Measurements from ENCODE around the gene LAMC2.

LAMC2 gene

DNA sequence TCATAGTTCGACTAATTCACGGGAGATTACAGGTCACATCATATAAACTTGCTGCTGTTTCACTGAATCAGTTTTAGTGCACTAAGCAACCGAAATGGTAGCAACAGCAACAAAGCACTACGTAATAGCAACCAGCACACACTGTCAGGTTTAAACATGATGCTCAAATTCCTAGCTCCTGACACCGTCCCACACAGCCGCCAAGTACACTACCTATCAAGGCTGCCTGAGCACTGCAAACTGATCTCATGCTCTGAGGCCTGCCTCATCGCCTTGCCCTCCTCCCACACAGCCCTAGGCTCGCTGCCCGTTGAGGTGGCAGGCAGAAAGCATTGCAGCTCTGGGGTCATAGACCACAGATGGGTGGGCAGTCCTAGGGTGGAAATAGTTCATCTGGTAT, 12.4 kb downstream of the LAMC2 start:
- TF ChIP-seq, protein P1, sequence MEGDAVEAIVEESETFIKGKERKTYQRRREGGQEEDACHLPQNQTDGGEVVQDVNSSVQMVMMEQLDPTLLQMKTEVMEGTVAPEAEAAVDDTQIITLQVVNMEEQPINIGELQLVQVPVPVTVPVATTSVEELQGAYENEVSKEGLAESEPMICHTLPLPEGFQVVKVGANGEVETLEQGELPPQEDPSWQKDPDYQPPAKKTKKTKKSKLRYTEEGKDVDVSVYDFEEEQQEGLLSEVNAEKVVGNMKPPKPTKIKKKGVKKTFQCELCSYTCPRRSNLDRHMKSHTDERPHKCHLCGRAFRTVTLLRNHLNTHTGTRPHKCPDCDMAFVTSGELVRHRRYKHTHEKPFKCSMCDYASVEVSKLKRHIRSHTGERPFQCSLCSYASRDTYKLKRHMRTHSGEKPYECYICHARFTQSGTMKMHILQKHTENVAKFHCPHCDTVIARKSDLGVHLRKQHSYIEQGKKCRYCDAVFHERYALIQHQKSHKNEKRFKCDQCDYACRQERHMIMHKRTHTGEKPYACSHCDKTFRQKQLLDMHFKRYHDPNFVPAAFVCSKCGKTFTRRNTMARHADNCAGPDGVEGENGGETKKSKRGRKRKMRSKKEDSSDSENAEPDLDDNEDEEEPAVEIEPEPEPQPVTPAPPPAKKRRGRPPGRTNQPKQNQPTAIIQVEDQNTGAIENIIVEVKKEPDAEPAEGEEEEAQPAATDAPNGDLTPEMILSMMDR (conservative IDR thresholded peaks at IDR 0.05; ENCODE audit: low read length), result no peak
- no peak for TF ChIP-seq EZH2phosphoT487 (IDR thresholded peaks at IDR 0.05; ENCODE audit: borderline replicate concordance)
- Histone ChIP-seq H3F3A (ENCODE audit: low read depth) (peaks cover 2% of the 10 kb centered on the region; the same call in 1 of the 2 replicates), H3K9me3 (ENCODE audit: insufficient read depth, low read depth, low read length) (no peaks in the 10 kb centered on the region), H3K9ac (ENCODE audit: low read depth, low read length, poor library complexity, severe bottlenecking) (no peak overlapping the region), H3K36me3 (ENCODE audit: insufficient read depth, low read length) (no peaks in the 10 kb centered on the region), H3K4me2 (ENCODE audit: low read depth, low read length, poor library complexity, severe bottlenecking) (no peak overlapping the region), H3K4me1 (ENCODE audit: insufficient read depth, low read length, poor library complexity, severe bottlenecking) (peaks cover 40% of the 10 kb centered on the region), H4K20me1 (ENCODE audit: insufficient read depth, low read length, poor library complexity, severe bottlenecking) (no peaks in the 10 kb centered on the region), H3K9me2 (replicated peaks; ENCODE audit: low read depth, low read length) (no peaks in the 10 kb centered on the region), H2AFZ (ENCODE audit: low read length) (no peak overlapping the region), H3K4me3 (ENCODE audit: low read length, poor library complexity, severe bottlenecking) (no peak overlapping the region), H3K79me2 (ENCODE audit: insufficient read depth, low read length) (no peaks in the 10 kb centered on the region), H3K27me3 (ENCODE audit: insufficient read depth, low read length, poor library complexity, severe bottlenecking) (no peaks in the 10 kb centered on the region)

GRCh38 chr1:183199304-183199703, 13.2 kb downstream of the LAMC2 start:
- H3K36me3 ChIP-seq (ENCODE audit: insufficient read depth, low read length), result no peaks in the 10 kb centered on the region
- no peaks in the 10 kb centered on the region for H3K27me3 ChIP-seq (ENCODE audit: insufficient read depth, low read length, poor library complexity, severe bottlenecking)
- H3K9me2 ChIP-seq (replicated peaks; ENCODE audit: low read depth, low read length), result no peaks in the 10 kb centered on the region

DNA sequence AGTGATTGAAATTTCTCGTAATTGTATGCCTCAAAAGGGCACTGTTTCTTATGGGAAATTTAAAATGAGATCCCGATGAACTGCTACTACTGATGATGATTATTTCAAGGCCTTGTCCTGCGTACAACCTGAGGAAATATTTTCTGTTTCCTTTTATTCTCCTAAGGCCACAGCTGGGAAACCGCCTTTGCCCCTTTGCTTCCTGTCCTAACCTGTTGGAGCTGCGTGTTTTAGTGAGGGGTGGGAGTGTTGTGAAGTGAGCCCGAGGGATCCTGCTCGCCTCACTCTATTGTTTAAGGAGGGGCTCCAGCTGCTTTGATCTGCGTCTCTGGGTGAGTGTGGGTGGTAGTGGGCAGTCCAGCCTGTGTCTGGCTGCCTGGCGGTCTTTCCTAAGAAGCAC, 14.4 kb downstream of the LAMC2 start:
- Histone ChIP-seq H3K9me2 (replicated peaks; ENCODE audit: low read depth, low read length) (no peaks in the 10 kb centered on the region), H2AFZ (ENCODE audit: low read length) (no peak overlapping the region), H3F3A (ENCODE audit: low read depth) (no peaks in the 10 kb centered on the region), H3K36me3 (ENCODE audit: insufficient read depth, low read length) (no peaks in the 10 kb centered on the region), H4K20me1 (ENCODE audit: insufficient read depth, low read length, poor library complexity, severe bottlenecking) (no peaks in the 10 kb centered on the region), H3K9ac (ENCODE audit: low read depth, low read length, poor library complexity, severe bottlenecking) (no peak overlapping the region), H3K4me1 (ENCODE audit: insufficient read depth, low read length, poor library complexity, severe bottlenecking) (peaks cover 27% of the 10 kb centered on the region), H3K79me2 (ENCODE audit: insufficient read depth, low read length) (no peaks in the 10 kb centered on the region), H3K4me2 (ENCODE audit: low read depth, low read length, poor library complexity, severe bottlenecking) (no peak overlapping the region), H3K27me3 (ENCODE audit: insufficient read depth, low read length, poor library complexity, severe bottlenecking) (no peaks in the 10 kb centered on the region), H3K9me3 (ENCODE audit: insufficient read depth, low read depth, low read length) (no peaks in the 10 kb centered on the region), H3K4me3 (ENCODE audit: low read length, poor library complexity, severe bottlenecking) (no peak overlapping the region)
- TF ChIP-seq, protein P1 (conservative IDR thresholded peaks at IDR 0.05; ENCODE audit: low read length), result no peak
- TF ChIP-seq EZH2phosphoT487 (IDR thresholded peaks at IDR 0.05; ENCODE audit: borderline replicate concordance), result no peak

More at GRCh38 chr1:183199304-183199703, 13.2 kb downstream of the LAMC2 start:
- H3K4me2 ChIP-seq (ENCODE audit: low read depth, low read length, poor library complexity, severe bottlenecking), result no peak overlapping the region
- peaks cover 34% of the 10 kb centered on the region for H3K4me1 ChIP-seq (ENCODE audit: insufficient read depth, low read length, poor library complexity, severe bottlenecking)
- H3K9ac ChIP-seq (ENCODE audit: low read depth, low read length, poor library complexity, severe bottlenecking), result no peak overlapping the region
- H3K9me3 ChIP-seq (ENCODE audit: insufficient read depth, low read depth, low read length), result no peaks in the 10 kb centered on the region
- no peak overlapping the region for H3K4me3 ChIP-seq (ENCODE audit: low read length, poor library complexity, severe bottlenecking)
- peaks cover 2% of the 10 kb centered on the region; the same call in 1 of the 2 replicates for H3F3A ChIP-seq (ENCODE audit: low read depth)
- no peak overlapping the region for H2AFZ ChIP-seq (ENCODE audit: low read length)
- TF ChIP-seq EZH2phosphoT487 (IDR thresholded peaks at IDR 0.05; ENCODE audit: borderline replicate concordance), result no peak
- TF ChIP-seq, protein P1 (conservative IDR thresholded peaks at IDR 0.05; ENCODE audit: low read length), result no peak
- no peaks in the 10 kb centered on the region for H3K79me2 ChIP-seq (ENCODE audit: insufficient read depth, low read length)
- no peaks in the 10 kb centered on the region for H4K20me1 ChIP-seq (ENCODE audit: insufficient read depth, low read length, poor library complexity, severe bottlenecking)

All from Loucy (cell line).